HG03378 (cell line): ENCODE measurements around the gene GRIN3B.

Experiments
- ATAC-seq: cut with Tn5 transposase; IDR thresholded peaks from one replicate; pipeline ENCODE4 v1.9.1; 2021; ENCODE audit warnings: mild to moderate bottlenecking, moderate library complexity; ENCODE audit not compliant: unreplicated experiment

Gene GRIN3B

GRCh38 chr19:1040476-1041271 is 40.5 kb downstream of the GRIN3B start:
- ATAC-seq = peak; percentile 41

DNA sequence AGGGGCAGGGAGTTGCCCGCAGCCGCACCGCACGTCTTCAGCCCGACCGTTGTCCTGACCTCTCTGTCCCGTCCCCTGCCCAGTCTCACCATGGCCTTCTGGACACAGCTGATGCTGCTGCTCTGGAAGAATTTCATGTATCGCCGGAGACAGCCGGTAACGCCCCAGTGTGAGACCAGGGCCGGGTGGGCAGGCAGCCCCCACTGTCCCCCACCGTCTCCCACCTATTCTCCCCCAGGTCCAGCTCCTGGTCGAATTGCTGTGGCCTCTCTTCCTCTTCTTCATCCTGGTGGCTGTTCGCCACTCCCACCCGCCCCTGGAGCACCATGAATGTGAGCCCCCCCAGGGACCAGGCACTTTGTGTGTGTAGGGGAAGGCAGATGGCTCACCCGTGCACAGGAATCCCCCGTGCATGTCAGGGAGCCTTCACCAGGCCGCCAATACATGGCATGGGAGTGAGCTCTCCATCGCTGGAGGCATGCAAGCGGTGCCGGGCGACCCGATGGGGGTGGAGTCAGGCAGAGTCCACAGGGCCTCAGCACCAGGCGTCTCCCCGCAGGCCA is 41.1 kb downstream of the GRIN3B start:
- ATAC-seq = no peak

- ATAC-seq = no peak
These were observed 41.8 kb downstream of the GRIN3B start for GRCh38 chr19:1041835-1042685.

DNA sequence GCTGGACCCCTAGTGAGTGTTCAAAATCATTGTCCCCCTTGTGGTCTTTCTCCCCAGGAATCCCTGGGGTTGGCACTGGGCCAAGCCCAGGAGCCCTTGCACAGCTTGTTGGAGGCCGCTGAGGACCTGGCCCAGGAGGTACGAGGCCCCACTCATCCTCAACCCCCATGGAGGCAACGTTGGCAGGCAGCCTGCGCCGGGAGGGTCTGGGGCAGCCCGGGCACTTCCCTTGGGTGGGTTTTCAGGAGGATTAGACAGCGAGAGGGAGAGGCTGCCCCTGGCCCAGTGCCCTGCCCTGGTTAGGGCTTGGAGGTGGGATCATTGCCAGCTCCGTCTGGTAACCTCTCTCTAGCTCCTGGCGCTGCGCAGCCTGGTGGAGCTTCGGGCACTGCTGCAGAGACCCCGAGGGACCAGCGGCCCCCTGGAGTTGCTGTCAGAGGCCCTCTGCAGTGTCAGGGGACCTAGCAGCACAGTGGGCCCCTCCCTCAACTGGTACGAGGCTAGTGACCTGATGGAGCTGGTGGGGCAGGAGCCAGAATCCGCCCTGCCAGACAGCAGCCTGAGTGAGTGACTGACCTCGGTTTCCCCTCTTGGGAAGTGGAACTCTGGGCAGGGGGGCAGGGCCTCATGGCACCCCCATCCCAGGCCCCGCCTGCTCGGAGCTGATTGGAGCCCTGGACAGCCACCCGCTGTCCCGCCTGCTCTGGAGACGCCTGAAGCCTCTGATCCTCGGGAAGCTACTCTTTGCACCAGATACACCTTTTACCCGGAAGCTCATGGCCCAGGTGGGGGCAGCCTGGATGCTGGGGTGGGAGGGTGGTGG is 42.7 kb downstream of the GRIN3B start:
- no peak for ATAC-seq

DNA sequence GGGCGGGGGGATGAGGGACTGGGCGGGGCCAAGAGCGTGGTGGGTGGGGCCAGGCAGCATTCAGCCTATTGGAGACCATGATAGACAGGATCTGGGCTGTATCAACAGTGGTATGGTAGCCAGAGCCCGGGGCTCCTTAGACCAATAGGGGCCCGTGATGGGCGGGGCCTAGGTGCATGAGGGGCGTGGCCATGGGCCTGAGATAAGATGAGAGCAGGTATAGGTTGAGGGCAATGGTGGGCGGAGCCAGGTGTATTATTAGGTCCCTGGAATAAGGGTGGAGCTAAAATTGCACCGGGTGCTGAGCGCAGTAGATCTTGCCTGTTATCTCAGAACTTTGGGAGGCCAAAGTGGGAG is 45.0 kb downstream of the GRIN3B start:
- no peak for ATAC-seq

GRCh38 chr19:1046117-1046626 is 46.0 kb downstream of the GRIN3B start:
- ATAC-seq = no peak

- ATAC-seq = no peak
These were observed 46.8 kb downstream of the GRIN3B start for GRCh38 chr19:1046836-1047695.

DNA sequence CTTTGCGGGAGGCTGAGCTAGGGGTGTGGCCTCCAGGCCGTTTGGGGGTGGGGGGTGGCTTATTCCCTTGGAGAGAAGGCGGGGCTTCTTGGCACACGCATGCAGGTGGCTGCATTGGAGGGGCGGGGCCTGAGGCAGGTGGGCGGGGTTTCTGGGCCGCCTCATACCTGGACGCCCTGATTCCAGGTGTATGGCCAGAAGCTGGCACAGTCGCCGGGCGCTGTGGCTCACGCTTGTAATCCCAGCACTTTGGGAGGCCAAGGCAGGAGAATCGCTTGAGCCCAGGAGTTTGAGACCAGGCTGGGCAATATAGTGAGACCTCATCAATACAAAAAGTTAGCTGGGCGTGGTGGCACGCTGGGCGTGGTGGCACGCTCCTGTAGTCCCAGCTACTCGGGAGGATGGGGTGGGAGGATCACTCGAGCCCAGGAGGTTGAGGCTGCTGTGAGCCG is 47.5 kb downstream of the GRIN3B start:
- ATAC-seq = no peak

GRCh38 chr19:1049106-1049505 is 48.9 kb downstream of the GRIN3B start:
- no peak for ATAC-seq

GRCh38 chr19:1049800-1050199 is 49.6 kb downstream of the GRIN3B start:
- no peak for ATAC-seq

GRCh38 chr19:1050989-1051788 is 51.0 kb downstream of the GRIN3B start:
- ATAC-seq = no peak

DNA sequence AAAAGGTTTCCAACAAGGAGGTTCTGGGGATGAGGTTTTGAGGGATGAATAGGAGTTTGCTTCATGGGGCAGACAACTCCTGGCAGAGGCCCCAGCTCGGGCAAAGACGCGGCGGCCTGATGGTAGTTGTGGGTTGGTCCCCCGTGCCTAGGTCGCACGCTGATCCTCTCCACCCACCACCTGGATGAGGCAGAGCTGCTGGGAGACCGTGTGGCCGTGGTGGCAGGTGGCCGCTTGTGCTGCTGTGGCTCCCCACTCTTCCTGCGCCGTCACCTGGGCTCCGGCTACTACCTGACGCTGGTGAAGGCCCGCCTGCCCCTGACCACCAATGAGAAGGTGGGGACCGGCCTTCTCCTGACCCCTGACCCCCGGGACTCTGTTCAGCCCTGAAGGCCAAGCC is 51.6 kb downstream of the GRIN3B start:
- no peak for ATAC-seq

DNA sequence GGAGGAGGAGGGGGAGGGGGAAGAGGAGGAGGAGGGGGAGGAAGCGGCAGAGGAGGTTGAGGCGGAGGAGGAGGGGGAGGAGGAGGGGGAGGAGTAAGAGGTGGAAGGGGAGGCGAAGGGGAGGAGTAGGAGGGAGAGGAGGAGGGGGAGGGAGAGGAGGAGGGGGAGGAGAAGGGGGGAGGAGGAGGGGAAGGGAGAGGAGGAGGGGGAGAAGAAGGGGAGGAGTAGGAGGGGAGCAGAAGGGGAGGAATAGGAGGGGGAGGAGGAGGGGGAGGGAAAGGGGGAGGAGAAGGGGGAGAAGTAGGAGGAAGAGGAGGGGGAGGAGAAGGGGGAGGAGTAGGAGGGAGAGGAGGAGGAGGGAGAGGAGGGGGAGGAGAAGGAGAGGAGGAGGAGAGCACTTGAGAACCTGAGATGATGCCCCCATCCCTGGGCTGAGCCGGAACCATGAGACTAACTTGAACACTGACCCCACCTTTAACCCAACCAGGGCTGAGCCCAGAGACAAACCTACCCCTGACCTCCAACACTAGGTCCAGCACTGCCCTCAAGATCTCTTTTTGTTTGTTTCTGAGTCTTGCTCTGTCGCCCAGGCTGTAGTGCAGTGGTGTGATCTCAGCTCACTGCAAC is 52.2 kb downstream of the GRIN3B start:
- no peak for ATAC-seq

DNA sequence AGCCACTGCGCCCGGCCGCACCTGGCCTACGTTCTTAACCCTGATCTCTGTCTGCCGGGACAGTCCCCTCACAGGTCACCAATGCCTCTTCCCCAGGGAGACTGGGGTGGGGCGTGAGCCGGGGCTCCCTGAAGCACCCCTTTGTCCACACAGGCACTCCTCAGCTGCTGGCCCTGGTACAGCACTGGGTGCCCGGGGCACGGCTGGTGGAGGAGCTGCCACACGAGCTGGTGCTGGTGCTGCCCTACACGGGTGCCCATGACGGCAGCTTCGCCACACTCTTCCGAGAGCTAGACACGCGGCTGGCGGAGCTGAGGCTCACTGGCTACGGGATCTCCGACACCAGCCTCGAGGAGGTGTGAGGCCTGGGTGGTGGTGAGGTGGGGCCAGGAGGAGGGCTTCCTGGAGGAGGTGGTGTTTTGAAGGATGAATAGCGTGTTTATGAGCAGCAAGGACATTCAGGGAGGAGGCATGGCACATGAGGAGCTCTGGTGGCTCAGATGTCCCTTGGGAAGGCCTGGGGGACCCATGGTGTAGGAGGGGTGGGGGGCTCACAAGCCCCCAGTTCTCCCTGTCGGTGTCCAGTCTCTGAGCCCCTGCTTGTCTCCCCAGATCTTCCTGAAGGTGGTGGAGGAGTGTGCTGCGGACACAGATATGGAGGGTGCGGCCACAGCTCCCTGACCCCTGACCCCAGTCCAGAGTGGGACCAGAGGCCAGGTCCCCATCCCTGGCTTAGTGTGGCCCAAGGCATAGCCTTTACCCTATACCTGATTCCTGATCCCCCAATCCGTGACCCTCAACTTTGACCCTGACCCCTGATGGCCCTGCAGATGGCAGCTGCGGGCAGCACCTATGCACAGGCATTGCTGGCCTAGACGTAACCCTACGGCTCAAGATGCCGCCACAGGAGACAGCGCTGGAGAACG is 53.2 kb downstream of the GRIN3B start:
- ATAC-seq = no peak

DNA sequence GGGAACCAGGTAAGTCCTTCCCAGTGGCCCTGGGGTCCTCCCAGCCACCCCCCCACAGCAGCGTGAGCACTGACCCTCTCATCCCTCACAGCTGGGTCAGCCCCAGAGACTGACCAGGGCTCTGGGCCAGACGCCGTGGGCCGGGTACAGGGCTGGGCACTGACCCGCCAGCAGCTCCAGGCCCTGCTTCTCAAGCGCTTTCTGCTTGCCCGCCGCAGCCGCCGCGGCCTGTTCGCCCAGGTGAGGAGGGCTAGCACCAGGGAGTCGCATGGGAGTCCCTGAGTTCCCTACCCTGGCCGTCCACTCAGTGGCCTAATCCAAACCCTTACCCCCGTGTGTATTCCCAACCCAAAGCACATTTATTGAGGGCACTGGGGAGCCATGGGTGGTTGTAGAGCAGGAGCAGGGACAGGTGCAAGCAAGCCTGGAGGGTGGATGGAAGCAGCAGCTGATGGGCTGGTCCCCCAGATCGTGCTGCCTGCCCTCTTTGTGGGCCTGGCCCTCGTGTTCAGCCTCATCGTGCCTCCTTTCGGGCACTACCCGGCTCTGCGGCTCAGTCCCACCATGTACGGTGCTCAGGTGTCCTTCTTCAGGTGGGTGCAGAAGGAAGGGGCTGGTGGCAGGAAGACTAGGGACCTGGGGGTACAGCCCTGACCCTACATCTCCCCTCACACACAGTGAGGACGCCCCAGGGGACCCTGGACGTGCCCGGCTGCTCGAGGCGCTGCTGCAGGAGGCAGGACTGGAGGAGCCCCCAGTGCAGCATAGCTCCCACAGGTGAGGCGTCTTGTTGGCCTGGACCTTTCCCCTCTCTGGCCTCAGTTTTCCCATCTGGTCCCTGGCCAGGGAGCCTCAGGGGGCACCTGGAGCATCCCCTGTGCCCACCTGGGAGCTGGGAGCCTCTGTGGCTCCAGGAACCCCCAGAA is 54.1 kb downstream of the GRIN3B start:
- no peak for ATAC-seq

- no peak for ATAC-seq
These were observed 54.8 kb downstream of the GRIN3B start for GRCh38 chr19:1055028-1055425.
